Lower leg skin (tissue), 4 donors: ENCODE results near the gene GPC5. TPM values are rescaled to one million over a fixed set of nuclear protein-coding genes. Genes with fewer than 3 reads are reported as not detected.

Source experiments
- DNase-seq, 2 donors: peaks; one replicate each; pipeline ENCODE4 v3.0.0-alpha.2; 2019; ENCODE audit warnings: low spot score in 2 of 2
- H3K4me3 ChIP-seq: fragments of 200-600 bp; sonication (generic); 2 replicates; pipeline ENCODE4 v1.5.1; 2017; ENCODE audit warnings: mild to moderate bottlenecking, low read depth; ENCODE audit not compliant: poor library complexity, severe bottlenecking
- POLR2A ChIP-seq, 2 donors: fragments of 450-650 bp; IDR thresholded peaks; one replicate each; pipeline ENCODE4 v1.6.1; 2016 to 2017; ENCODE audit warnings: antibody characterized with exemption in 2 of 2, mild to moderate bottlenecking in 1 of 2, moderate library complexity in 1 of 2
- WGBS, 2 donors: methylation state at CpG; one replicate each; pipeline ENCODE4 v1.1.5; 2018; 5-methylcytosine and 5-hydroxymethylcytosine counted together
- intact Hi-C: fragments of 100-400 bp; cut with DNase I; formaldehyde crosslinking; loops from one replicate; pipeline ENCODE4 v1.15.0; 2023; ENCODE audit warnings: low total_unique reads
- total RNA-seq, 4 donors: library from RNA; depleted of rRNA; stranded (reverse); fragments of >200 nt; gene quantifications; one replicate each; pipeline ENCODE4 v1.1.0, GENCODE V29; 2016
- TF ChIP-seq, protein P1 (sequence below), 3 donors: fragments of 450-650 bp; IDR thresholded peaks; one replicate each; pipeline ENCODE4 v1.5.1; 2016; ENCODE audit warnings: antibody characterized with exemption in 3 of 3, mild to moderate bottlenecking in 3 of 3, moderate library complexity in 2 of 3

The GPC5 gene
- total RNA-seq, 4 donors from 2014 or later, result 0.46 to 1.3 (median 0.82) TPM

DNA sequence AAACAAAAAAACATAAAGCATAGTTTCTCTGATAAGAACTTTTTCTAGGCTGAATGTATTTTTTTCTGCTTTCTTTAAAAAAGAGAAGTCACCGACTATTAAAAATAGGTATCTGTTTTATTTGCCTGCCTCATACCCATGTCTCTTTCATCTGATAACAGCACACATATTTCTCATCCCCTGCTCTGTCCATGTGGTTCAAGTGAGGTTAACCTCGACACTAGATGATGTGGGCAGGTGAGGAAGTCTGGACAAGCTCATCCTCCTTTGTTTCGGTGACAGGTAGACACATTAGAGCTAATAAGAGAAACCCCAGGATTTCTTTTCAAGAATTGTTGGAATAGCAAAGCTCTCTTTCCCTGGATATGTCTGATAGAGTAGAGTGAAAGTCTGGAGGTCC, 222.7 kb downstream of the GPC5 start:
- TF ChIP-seq POLR2A (IDR thresholded peaks at IDR 0.05), result no peak
- TF ChIP-seq, protein P1, sequence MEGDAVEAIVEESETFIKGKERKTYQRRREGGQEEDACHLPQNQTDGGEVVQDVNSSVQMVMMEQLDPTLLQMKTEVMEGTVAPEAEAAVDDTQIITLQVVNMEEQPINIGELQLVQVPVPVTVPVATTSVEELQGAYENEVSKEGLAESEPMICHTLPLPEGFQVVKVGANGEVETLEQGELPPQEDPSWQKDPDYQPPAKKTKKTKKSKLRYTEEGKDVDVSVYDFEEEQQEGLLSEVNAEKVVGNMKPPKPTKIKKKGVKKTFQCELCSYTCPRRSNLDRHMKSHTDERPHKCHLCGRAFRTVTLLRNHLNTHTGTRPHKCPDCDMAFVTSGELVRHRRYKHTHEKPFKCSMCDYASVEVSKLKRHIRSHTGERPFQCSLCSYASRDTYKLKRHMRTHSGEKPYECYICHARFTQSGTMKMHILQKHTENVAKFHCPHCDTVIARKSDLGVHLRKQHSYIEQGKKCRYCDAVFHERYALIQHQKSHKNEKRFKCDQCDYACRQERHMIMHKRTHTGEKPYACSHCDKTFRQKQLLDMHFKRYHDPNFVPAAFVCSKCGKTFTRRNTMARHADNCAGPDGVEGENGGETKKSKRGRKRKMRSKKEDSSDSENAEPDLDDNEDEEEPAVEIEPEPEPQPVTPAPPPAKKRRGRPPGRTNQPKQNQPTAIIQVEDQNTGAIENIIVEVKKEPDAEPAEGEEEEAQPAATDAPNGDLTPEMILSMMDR (IDR thresholded peaks at IDR 0.05), result no peak
- DNase-seq, result no peak
- WGBS, 2 donors, result 76 to 77% methylated on average over 3 of the region's 3 CpGs
- H3K4me3 ChIP-seq, result no peak overlapping the region
- intact Hi-C loops, result no loop called here

- TF ChIP-seq, protein P1 (IDR thresholded peaks at IDR 0.05), result no peak
- TF ChIP-seq POLR2A (IDR thresholded peaks at IDR 0.05), result no peak
- DNase-seq, result no peak
- H3K4me3 ChIP-seq, result no peak overlapping the region
- intact Hi-C loops, result no loop called here
- WGBS, 2 donors, result 87 to 88% methylated on average over 1 of the region's 1 CpG
These were observed 223.5 kb downstream of the GPC5 start for GRCh38 chr13:91621963-91622362.

- no peak for DNase-seq
- intact Hi-C loops, result no loop called here
- TF ChIP-seq POLR2A (IDR thresholded peaks at IDR 0.05), result no peak
- TF ChIP-seq, protein P1 (IDR thresholded peaks at IDR 0.05), result no peak
- H3K4me3 ChIP-seq, result no peak overlapping the region
- WGBS, 2 donors, result 58 to 79% methylated on average over 3 of the region's 3 CpGs
These were observed 224.5 kb downstream of the GPC5 start for GRCh38 chr13:91622778-91623550.

GRCh38 chr13:91627952-91628739, 229.7 kb downstream of the GPC5 start:
- intact Hi-C loops, result no loop called here
- H3K4me3 ChIP-seq, result no peak overlapping the region
- DNase-seq, result no peak
- no peak for TF ChIP-seq POLR2A (IDR thresholded peaks at IDR 0.05)
- TF ChIP-seq, protein P1 (IDR thresholded peaks at IDR 0.05), result no peak
- WGBS, 2 donors, result 82 to 87% methylated on average over 3 of the region's 3 CpGs

GRCh38 chr13:91630946-91631345, 232.5 kb downstream of the GPC5 start:
- WGBS, 2 donors, result 68 to 76% methylated on average over 1 of the region's 1 CpG
- H3K4me3 ChIP-seq, result no peak overlapping the region
- DNase-seq, result no peak
- TF ChIP-seq POLR2A (IDR thresholded peaks at IDR 0.05), result no peak
- TF ChIP-seq, protein P1 (IDR thresholded peaks at IDR 0.05), result no peak
- intact Hi-C loops, result no loop called here
